Measurements from ENCODE around the gene RNF19B. TPM values are rescaled to one million over a fixed set of nuclear protein-coding genes. Genes with fewer than 3 reads are reported as not detected.
A peak's percentile ranks its signal among the peaks of the same experiment; 100 is the strongest.

The RNF19B gene, protein sequence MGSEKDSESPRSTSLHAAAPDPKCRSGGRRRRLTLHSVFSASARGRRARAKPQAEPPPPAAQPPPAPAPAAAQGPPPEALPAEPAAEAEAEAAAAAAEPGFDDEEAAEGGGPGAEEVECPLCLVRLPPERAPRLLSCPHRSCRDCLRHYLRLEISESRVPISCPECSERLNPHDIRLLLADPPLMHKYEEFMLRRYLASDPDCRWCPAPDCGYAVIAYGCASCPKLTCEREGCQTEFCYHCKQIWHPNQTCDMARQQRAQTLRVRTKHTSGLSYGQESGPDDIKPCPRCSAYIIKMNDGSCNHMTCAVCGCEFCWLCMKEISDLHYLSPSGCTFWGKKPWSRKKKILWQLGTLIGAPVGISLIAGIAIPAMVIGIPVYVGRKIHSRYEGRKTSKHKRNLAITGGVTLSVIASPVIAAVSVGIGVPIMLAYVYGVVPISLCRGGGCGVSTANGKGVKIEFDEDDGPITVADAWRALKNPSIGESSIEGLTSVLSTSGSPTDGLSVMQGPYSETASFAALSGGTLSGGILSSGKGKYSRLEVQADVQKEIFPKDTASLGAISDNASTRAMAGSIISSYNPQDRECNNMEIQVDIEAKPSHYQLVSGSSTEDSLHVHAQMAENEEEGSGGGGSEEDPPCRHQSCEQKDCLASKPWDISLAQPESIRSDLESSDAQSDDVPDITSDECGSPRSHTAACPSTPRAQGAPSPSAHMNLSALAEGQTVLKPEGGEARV
- total RNA-seq (15.8 and 28.5 TPM in 2 replicates), polyA plus RNA-seq (16.2 and 17.8 TPM in 2 replicates)

DNA sequence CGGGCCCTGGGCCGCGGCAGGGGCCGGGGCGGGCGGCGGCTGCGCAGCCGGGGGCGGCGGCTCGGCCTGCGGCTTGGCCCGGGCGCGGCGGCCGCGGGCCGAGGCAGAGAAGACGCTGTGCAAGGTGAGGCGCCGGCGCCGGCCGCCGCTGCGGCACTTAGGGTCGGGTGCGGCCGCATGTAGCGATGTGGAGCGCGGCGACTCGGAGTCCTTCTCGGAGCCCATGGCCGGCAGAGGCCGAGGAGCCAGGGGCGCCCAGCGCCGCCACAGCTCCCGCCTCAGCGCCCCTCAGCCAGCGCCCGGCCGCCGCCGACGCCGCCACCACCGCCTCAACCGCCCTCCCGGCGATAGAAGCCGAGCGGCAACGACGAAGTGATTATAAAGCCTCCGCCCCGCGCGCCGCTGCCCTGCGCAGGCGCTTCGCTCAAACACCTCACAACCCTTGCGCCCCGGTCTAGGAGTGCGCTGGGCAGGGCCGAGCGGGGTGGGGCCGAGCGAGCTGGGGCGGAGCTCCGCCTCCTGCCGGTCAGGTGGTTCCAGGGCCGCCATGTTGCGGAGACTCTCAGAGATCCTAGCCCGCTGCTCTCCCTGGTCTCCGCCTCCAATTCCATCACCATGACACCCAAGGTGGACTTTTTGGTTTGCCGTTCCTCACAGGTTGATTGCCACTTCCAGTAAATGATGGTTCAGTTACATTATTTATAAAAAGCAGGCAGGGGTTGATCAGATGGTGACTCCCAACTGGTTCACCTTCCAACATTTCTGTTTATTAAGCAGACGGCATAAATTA is at the start of gene RNF19B:
Gene RNF19B, minus strand, starts transcription at position 349 of the 790 bp plus-strand sequence. Its CDS starts 124 bp downstream, at position 225.
- TF ChIP-seq, protein P1, sequence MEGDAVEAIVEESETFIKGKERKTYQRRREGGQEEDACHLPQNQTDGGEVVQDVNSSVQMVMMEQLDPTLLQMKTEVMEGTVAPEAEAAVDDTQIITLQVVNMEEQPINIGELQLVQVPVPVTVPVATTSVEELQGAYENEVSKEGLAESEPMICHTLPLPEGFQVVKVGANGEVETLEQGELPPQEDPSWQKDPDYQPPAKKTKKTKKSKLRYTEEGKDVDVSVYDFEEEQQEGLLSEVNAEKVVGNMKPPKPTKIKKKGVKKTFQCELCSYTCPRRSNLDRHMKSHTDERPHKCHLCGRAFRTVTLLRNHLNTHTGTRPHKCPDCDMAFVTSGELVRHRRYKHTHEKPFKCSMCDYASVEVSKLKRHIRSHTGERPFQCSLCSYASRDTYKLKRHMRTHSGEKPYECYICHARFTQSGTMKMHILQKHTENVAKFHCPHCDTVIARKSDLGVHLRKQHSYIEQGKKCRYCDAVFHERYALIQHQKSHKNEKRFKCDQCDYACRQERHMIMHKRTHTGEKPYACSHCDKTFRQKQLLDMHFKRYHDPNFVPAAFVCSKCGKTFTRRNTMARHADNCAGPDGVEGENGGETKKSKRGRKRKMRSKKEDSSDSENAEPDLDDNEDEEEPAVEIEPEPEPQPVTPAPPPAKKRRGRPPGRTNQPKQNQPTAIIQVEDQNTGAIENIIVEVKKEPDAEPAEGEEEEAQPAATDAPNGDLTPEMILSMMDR (IDR thresholded peaks at IDR 0.05; ENCODE audit: low read depth, low read length): no peak
- H3K27ac ChIP-seq: peak within 1 kb of the TSS; percentile 84

DNA sequence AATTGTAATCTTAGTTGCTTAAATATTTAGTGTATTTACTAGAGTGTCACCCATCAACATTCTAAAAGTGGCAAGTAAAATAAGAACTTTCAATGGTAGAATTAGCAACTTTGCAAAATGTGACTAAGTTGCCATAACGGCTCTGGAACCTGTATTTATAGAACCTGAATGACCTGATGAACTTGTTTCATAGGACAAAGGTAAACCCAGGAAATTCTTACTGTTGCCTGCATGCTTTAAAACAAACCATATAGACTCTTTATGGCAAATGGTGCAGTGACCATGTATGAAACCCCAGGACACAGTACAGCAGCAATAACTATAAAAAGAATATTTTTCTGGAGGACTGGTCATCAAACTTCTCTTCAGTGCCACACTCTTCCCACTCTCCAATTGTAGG is 49.2 kb upstream of the RNF19B start:
- no peak for DNase-seq (ENCODE audit: low read depth in 1 of 2, low spot score in 1 of 2)
- Histone ChIP-seq H3K27me3 (no peaks in the 10 kb centered on the region), H3K36me3 (peaks cover 34% of the 10 kb centered on the region), H3K4me1 (ENCODE audit: low read depth) (peaks cover 30% of the 10 kb centered on the region), H3K9me3 (ENCODE audit: low read depth) (no peaks in the 10 kb centered on the region), H3K27ac (no peak overlapping the region), H3K4me3 (no peak overlapping the region)
- TF ChIP-seq, protein P1 (IDR thresholded peaks at IDR 0.05; ENCODE audit: low read depth, low read length): no peak

More for the DNA sequence above, at the start of gene RNF19B:
- Histone ChIP-seq H3K27me3 (peaks cover 11% of the 10 kb centered on the region), H3K36me3 (no peaks in the 10 kb centered on the region), H3K4me1 (ENCODE audit: low read depth) (peaks cover 12% of the 10 kb centered on the region), H3K9me3 (ENCODE audit: low read depth) (no peaks in the 10 kb centered on the region), H3K4me3 (peak within 1 kb of the TSS; percentile 64)
- peak; percentile 95 to 96 for DNase-seq (ENCODE audit: low read depth in 1 of 2, low spot score in 1 of 2)

DNA sequence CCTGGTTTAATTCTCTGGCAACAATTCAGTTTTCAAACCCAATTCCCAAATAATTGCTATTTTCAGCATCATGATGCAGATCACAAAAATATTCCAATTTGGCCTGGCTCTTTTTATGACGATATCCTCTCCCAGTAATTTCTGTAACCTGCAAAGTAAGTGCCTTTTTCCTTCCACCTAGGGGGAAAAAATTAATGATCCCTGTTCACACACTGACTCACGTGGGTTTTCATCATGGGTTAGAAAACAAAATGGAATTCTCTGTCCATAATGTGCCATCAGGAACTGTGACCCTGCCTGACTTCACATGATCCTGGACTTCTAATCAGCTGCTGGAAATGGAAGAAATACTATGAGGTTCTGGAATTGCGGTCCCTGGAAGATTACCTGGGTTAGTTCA is 47.6 kb upstream of the RNF19B start:
- peak overlapping the region; percentile 85 for H3K27ac ChIP-seq
- H3K36me3 ChIP-seq: peaks cover 28% of the 10 kb centered on the region
- H3K4me3 ChIP-seq: no peak overlapping the region

DNA sequence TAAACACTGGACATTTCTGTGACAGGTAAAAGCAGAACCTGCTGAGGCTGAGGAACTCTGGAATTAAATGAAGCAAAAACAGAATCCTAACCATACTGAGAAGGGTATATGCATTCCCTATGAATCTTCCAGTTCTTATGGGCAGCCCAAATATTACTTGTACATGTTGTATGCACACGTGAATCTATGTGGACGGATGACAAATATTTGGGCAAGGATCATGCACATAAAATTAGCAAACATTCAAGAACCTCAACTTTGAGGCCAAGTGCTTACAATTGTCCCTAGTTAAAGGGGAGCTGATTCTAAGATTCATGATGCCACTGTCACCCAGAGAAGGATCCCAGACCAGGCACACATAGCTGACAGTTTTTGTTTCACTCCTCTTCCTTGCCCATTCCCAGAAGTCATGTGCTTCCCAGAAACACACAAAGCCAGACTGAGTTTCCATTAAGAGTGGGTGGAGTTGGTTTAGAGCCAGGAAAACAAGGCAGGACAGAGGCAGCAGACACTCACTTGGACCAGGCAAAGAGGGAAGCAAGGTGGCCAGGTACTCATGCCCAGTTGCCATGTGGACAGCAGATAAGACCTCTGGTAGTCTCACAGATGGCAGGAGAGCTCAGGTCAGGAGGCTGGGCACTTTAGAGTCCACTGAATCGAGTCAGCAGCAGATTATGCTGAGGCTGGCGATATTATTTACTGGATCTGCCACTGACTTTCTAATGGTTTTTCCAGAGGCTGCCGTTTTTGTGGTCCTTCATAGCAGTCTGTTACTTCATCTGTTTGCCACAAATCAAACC is 46.5 kb upstream of the RNF19B start:
- Histone ChIP-seq H3K9me3 (ENCODE audit: low read depth) (no peaks in the 10 kb centered on the region), H3K27ac (peak overlapping the region; percentile 85), H3K4me1 (ENCODE audit: low read depth) (peaks cover 57% of the 10 kb centered on the region), H3K4me3 (no peak overlapping the region), H3K36me3 (peaks cover 28% of the 10 kb centered on the region), H3K27me3 (no peaks in the 10 kb centered on the region)
- peak in 1 of 2 donors; percentile 72 for DNase-seq (ENCODE audit: low read depth in 1 of 2, low spot score in 1 of 2)
- TF ChIP-seq, protein P1 (IDR thresholded peaks at IDR 0.05; ENCODE audit: low read depth, low read length): no peak

More for the DNA sequence above, 47.6 kb upstream of the RNF19B start:
- peaks cover 47% of the 10 kb centered on the region for H3K4me1 ChIP-seq (ENCODE audit: low read depth)
- H3K27me3 ChIP-seq: no peaks in the 10 kb centered on the region
- TF ChIP-seq, protein P1 (IDR thresholded peaks at IDR 0.05; ENCODE audit: low read depth, low read length): no peak
- DNase-seq (ENCODE audit: low read depth in 1 of 2, low spot score in 1 of 2): no peak
- no peaks in the 10 kb centered on the region for H3K9me3 ChIP-seq (ENCODE audit: low read depth)
